Subcutaneous abdominal adipose tissue (tissue), 5 donors: Measurements from ENCODE around the gene MSI2.

Experiments used
- H3K27ac ChIP-seq: one replicate; pipeline ENCODE4 v1.7.0; 2013; ENCODE audit warnings: low read depth, mild to moderate bottlenecking, inconsistent platforms, low read length, moderate library complexity
- H3K27me3 ChIP-seq, 5 donors: one replicate each; pipeline ENCODE4 v1.7.0; 2013; ENCODE audit warnings: low read length in 5 of 5, inconsistent platforms in 1 of 5; ENCODE audit not compliant: control insufficient read depth in 5 of 5, insufficient read depth in 4 of 5
- H3K36me3 ChIP-seq, 5 donors: one replicate each; pipeline ENCODE4 v1.7.0; 2013; ENCODE audit warnings: low read length in 5 of 5; ENCODE audit not compliant: control insufficient read depth in 5 of 5, insufficient read depth in 5 of 5
- H3K4me1 ChIP-seq, 5 donors: one replicate each; pipeline ENCODE4 v1.7.0; 2013; ENCODE audit warnings: low read length in 5 of 5, mild to moderate bottlenecking in 3 of 5, moderate library complexity in 1 of 5; ENCODE audit not compliant: control insufficient read depth in 5 of 5, insufficient read depth in 5 of 5
- H3K4me3 ChIP-seq, 5 donors: one replicate each; pipeline ENCODE4 v1.7.0; 2013; ENCODE audit warnings: low read length in 5 of 5, low read depth in 1 of 5
- H3K9ac ChIP-seq, 5 donors: one replicate each; pipeline ENCODE4 v1.7.0; 2013; ENCODE audit warnings: low read length in 5 of 5, mild to moderate bottlenecking in 4 of 5, moderate library complexity in 3 of 5
- H3K9me3 ChIP-seq, 5 donors: one replicate each; pipeline ENCODE4 v1.7.0; 2013; ENCODE audit warnings: low read length in 5 of 5; ENCODE audit not compliant: control insufficient read depth in 5 of 5
- donor health status: healthy.
- donor health status: healthy.
- donor health status: healthy.
- donor health status: healthy.
- donor health status: healthy.

Gene MSI2

GRCh38 chr17:57567251-57567650 lies 310.9 kb downstream of the MSI2 start:
- no peaks in the 10 kb centered on the region for H3K36me3 ChIP-seq
- H3K9me3 ChIP-seq, result no peaks in the 10 kb centered on the region
- peaks cover 0 to 16% (median 14%) of the 10 kb centered on the region in 5 donors for H3K4me1 ChIP-seq
- no peak overlapping the region for H3K9ac ChIP-seq
- no peak overlapping the region for H3K27ac ChIP-seq
- H3K27me3 ChIP-seq, result no peaks in the 10 kb centered on the region
- no peak overlapping the region for H3K4me3 ChIP-seq

- H3K9me3 ChIP-seq, result no peaks in the 10 kb centered on the region
- no peak overlapping the region for H3K27ac ChIP-seq
- no peaks in the 10 kb centered on the region for H3K27me3 ChIP-seq
- H3K9ac ChIP-seq, result no peak overlapping the region
- no peak overlapping the region for H3K4me3 ChIP-seq
- H3K36me3 ChIP-seq, result no peaks in the 10 kb centered on the region
- peaks cover 0 to 20% (median 17%) of the 10 kb centered on the region in 5 donors for H3K4me1 ChIP-seq
Measured at GRCh38 chr17:57568340-57568739, 312.0 kb downstream of the MSI2 start.

GRCh38 chr17:57569021-57569420 lies 312.7 kb downstream of the MSI2 start:
- no peaks in the 10 kb centered on the region for H3K9me3 ChIP-seq
- peaks cover 0 to 27% (median 24%) of the 10 kb centered on the region in 5 donors for H3K4me1 ChIP-seq
- H3K36me3 ChIP-seq, result no peaks in the 10 kb centered on the region
- H3K27ac ChIP-seq, result no peak overlapping the region
- no peaks in the 10 kb centered on the region for H3K27me3 ChIP-seq
- no peak overlapping the region for H3K9ac ChIP-seq
- no peak overlapping the region for H3K4me3 ChIP-seq

GRCh38 chr17:57569853-57570252 lies 313.5 kb downstream of the MSI2 start:
- no peak overlapping the region for H3K4me3 ChIP-seq

GRCh38 chr17:57570724-57571344 lies 314.5 kb downstream of the MSI2 start:
- no peak overlapping the region for H3K4me3 ChIP-seq
- no peaks in the 10 kb centered on the region for H3K36me3 ChIP-seq
- no peaks in the 10 kb centered on the region for H3K27me3 ChIP-seq
- H3K27ac ChIP-seq, result no peak overlapping the region
- H3K9ac ChIP-seq, result no peak overlapping the region
- H3K4me1 ChIP-seq, result peaks cover 2 to 31% (median 28%) of the 10 kb centered on the region in 5 donors
- H3K9me3 ChIP-seq, result no peaks in the 10 kb centered on the region

More at GRCh38 chr17:57569853-57570252, 313.5 kb downstream of the MSI2 start:
- Histone ChIP-seq H3K9me3 (no peaks in the 10 kb centered on the region), H3K27ac (no peak overlapping the region), H3K27me3 (no peaks in the 10 kb centered on the region), H3K36me3 (no peaks in the 10 kb centered on the region), H3K9ac (no peak overlapping the region), H3K4me1 (peaks cover 2 to 31% (median 28%) of the 10 kb centered on the region in 5 donors)

- peaks cover 2 to 31% (median 28%) of the 10 kb centered on the region in 5 donors for H3K4me1 ChIP-seq
- no peak overlapping the region for H3K9ac ChIP-seq
- H3K27ac ChIP-seq, result no peak overlapping the region
- no peaks in the 10 kb centered on the region for H3K9me3 ChIP-seq
- no peak overlapping the region for H3K4me3 ChIP-seq
- no peaks in the 10 kb centered on the region for H3K27me3 ChIP-seq
- H3K36me3 ChIP-seq, result no peaks in the 10 kb centered on the region
Measured at GRCh38 chr17:57572062-57572461, 315.7 kb downstream of the MSI2 start.

GRCh38 chr17:57572600-57572999 lies 316.3 kb downstream of the MSI2 start:
- no peaks in the 10 kb centered on the region for H3K27me3 ChIP-seq
- H3K9me3 ChIP-seq, result no peaks in the 10 kb centered on the region
- no peak overlapping the region for H3K27ac ChIP-seq
- no peak overlapping the region for H3K9ac ChIP-seq
- H3K36me3 ChIP-seq, result no peaks in the 10 kb centered on the region
- peaks cover 2 to 35% (median 30%) of the 10 kb centered on the region in 5 donors for H3K4me1 ChIP-seq
- H3K4me3 ChIP-seq, result no peak overlapping the region

- no peaks in the 10 kb centered on the region for H3K36me3 ChIP-seq
- H3K27me3 ChIP-seq, result no peaks in the 10 kb centered on the region
- H3K9me3 ChIP-seq, result no peaks in the 10 kb centered on the region
- H3K4me3 ChIP-seq, result no peak overlapping the region
- H3K4me1 ChIP-seq, result peaks cover 4 to 46% (median 44%) of the 10 kb centered on the region in 5 donors
- no peak overlapping the region for H3K27ac ChIP-seq
- H3K9ac ChIP-seq, result no peak overlapping the region
Measured at GRCh38 chr17:57574040-57574513, 317.8 kb downstream of the MSI2 start.

GRCh38 chr17:57576744-57577143 lies 320.4 kb downstream of the MSI2 start:
- Histone ChIP-seq H3K4me1 (peaks cover 4 to 35% (median 34%) of the 10 kb centered on the region in 5 donors), H3K4me3 (no peak overlapping the region), H3K9ac (no peak overlapping the region), H3K36me3 (no peaks in the 10 kb centered on the region), H3K9me3 (no peaks in the 10 kb centered on the region), H3K27ac (no peak overlapping the region), H3K27me3 (no peaks in the 10 kb centered on the region)

GRCh38 chr17:57577751-57578607 lies 321.7 kb downstream of the MSI2 start:
- Histone ChIP-seq H3K4me1 (peaks cover 4 to 27% (median 25%) of the 10 kb centered on the region in 5 donors), H3K9ac (peak overlapping the region in 3 of 5 donors; percentile 19 to 52 (median 32)), H3K27me3 (no peaks in the 10 kb centered on the region), H3K27ac (peak overlapping the region; percentile 30), H3K36me3 (no peaks in the 10 kb centered on the region), H3K9me3 (no peaks in the 10 kb centered on the region), H3K4me3 (peak overlapping the region; percentile 37 to 62 (median 51))
